ENCODE measurements around the gene RSPH10B2. TPM values are rescaled to one million over a fixed set of nuclear protein-coding genes. Genes with fewer than 3 reads are reported as not detected.
"Not testable (repeated sequence)": the region's sequence is repeated elsewhere in the genome, so short reads cannot be mapped to it uniquely, and the experiment has no call there.

RSPH10B2 gene
- total RNA-seq, 1 experiment from 2014 or later: 0.33 TPM

GRCh38 chr7:6807393-6807918 lies 53.6 kb downstream of the RSPH10B2 start:
- H3K27me3 ChIP-seq (ENCODE audit: insufficient read depth, low read length); H3K18ac ChIP-seq (ENCODE audit: insufficient read length, low read depth, low read length); H3K27me3 Mint-ChIP-seq (ENCODE audit: low read depth); H4K20me1 ChIP-seq (ENCODE audit: control insufficient read depth, insufficient read depth, insufficient read length); H2BK12ac ChIP-seq (ENCODE audit: insufficient read length, low read depth, low read length); H3K79me2 ChIP-seq (ENCODE audit: insufficient read depth, low read length); H3K27ac ChIP-seq (ENCODE audit: insufficient read length, low read depth, low read length); H3K27ac Mint-ChIP-seq; H3K79me1 ChIP-seq (ENCODE audit: insufficient read depth, low read depth, low read length, poor library complexity, severe bottlenecking); H3K9ac ChIP-seq (ENCODE audit: extremely low read depth, insufficient read length, low read length); H3K4ac ChIP-seq (ENCODE audit: low read depth, low read length); H3T11ph ChIP-seq (ENCODE audit: low read length); H3K36me3 Mint-ChIP-seq (ENCODE audit: insufficient read depth in 1 of 3, low read depth in 3 of 3); H4K91ac ChIP-seq (ENCODE audit: insufficient read length, low read depth, low read length); H3K14ac ChIP-seq (ENCODE audit: insufficient read depth, low read length); H4K8ac ChIP-seq (replicated peaks; ENCODE audit: insufficient read length, low read depth, low read length); H3K23ac ChIP-seq (ENCODE audit: insufficient read length, low read depth, low read length); H3K4me2 ChIP-seq (ENCODE audit: insufficient read depth, insufficient read length, low read length); H3K4me1 Mint-ChIP-seq; H2AFZ ChIP-seq (ENCODE audit: low read length); H2BK20ac ChIP-seq (ENCODE audit: low read depth, low read length, poor library complexity, severe bottlenecking); H3K9me3 Mint-ChIP-seq; H2BK120ac ChIP-seq (ENCODE audit: low read depth, low read length, poor library complexity, severe bottlenecking); H3K4me1 ChIP-seq (ENCODE audit: insufficient read depth, low read length); H2BK5ac ChIP-seq (ENCODE audit: insufficient read length, low read length); H3K56ac ChIP-seq (ENCODE audit: insufficient read length, low read depth, low read length); H3K4me3 Mint-ChIP-seq; H2AK5ac ChIP-seq (ENCODE audit: insufficient read length, low read length); H4K5ac ChIP-seq (ENCODE audit: insufficient read length, low read depth, low read length); H3K9me3 ChIP-seq (ENCODE audit: control insufficient read depth, low read depth, low read length); H2BK15ac ChIP-seq (ENCODE audit: low read depth, low read length); H3K23me2 ChIP-seq (ENCODE audit: insufficient read length, low read depth, low read length, poor library complexity, severe bottlenecking); DNase-seq: not testable (repeated sequence)
- WGBS (ENCODE audit: extremely low coverage, insufficient read length, low lambda C conversion rate): no CpG with 5 or more reads among the region's 4 CpGs

DNA sequence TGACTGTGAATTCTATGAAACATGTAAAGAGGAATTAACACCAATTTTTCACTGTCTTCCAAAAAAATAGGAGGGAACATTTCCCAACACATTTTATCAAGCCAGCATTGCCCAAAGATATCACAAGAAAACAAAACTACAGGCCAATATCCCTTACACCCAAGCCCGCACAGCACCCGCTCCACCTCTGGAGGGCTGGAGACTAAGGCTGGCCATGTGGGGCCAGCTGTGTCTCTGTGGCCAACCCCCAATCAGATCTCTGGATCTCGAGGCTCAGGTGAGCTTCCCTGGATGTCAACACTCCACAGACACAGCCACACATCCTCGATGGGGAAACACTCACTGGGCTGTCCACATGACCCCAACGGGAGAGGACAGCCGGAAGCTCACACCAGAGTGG lies 54.1 kb downstream of the RSPH10B2 start:
- not testable (repeated sequence) for H3K79me1 ChIP-seq (ENCODE audit: insufficient read depth, low read depth, low read length, poor library complexity, severe bottlenecking)

More for the DNA sequence above, 54.1 kb downstream of the RSPH10B2 start:
- H3K4me2 ChIP-seq (ENCODE audit: insufficient read depth, insufficient read length, low read length); H3K27ac Mint-ChIP-seq; H3K9me3 ChIP-seq (ENCODE audit: control insufficient read depth, low read depth, low read length); H4K20me1 ChIP-seq (ENCODE audit: control insufficient read depth, insufficient read depth, insufficient read length); H3K18ac ChIP-seq (ENCODE audit: insufficient read length, low read depth, low read length); H3K36me3 Mint-ChIP-seq (ENCODE audit: insufficient read depth in 1 of 3, low read depth in 3 of 3); H3K56ac ChIP-seq (ENCODE audit: insufficient read length, low read depth, low read length); H2BK5ac ChIP-seq (ENCODE audit: insufficient read length, low read length); H3K23me2 ChIP-seq (ENCODE audit: insufficient read length, low read depth, low read length, poor library complexity, severe bottlenecking); H3K27me3 Mint-ChIP-seq (ENCODE audit: low read depth); H3K4me3 Mint-ChIP-seq; H3K14ac ChIP-seq (ENCODE audit: insufficient read depth, low read length); H2BK120ac ChIP-seq (ENCODE audit: low read depth, low read length, poor library complexity, severe bottlenecking); H3K4me1 ChIP-seq (ENCODE audit: insufficient read depth, low read length); H2AFZ ChIP-seq (ENCODE audit: low read length); H3K9me3 Mint-ChIP-seq; DNase-seq; H2BK20ac ChIP-seq (ENCODE audit: low read depth, low read length, poor library complexity, severe bottlenecking); H4K8ac ChIP-seq (replicated peaks; ENCODE audit: insufficient read length, low read depth, low read length); H2BK12ac ChIP-seq (ENCODE audit: insufficient read length, low read depth, low read length); H3K4me1 Mint-ChIP-seq; H3K27ac ChIP-seq (ENCODE audit: insufficient read length, low read depth, low read length); H4K5ac ChIP-seq (ENCODE audit: insufficient read length, low read depth, low read length); H3K4ac ChIP-seq (ENCODE audit: low read depth, low read length); H3K9ac ChIP-seq (ENCODE audit: extremely low read depth, insufficient read length, low read length); H4K91ac ChIP-seq (ENCODE audit: insufficient read length, low read depth, low read length); H3K79me2 ChIP-seq (ENCODE audit: insufficient read depth, low read length); H2BK15ac ChIP-seq (ENCODE audit: low read depth, low read length); H3K23ac ChIP-seq (ENCODE audit: insufficient read length, low read depth, low read length); H2AK5ac ChIP-seq (ENCODE audit: insufficient read length, low read length); H3K27me3 ChIP-seq (ENCODE audit: insufficient read depth, low read length); H3T11ph ChIP-seq (ENCODE audit: low read length): not testable (repeated sequence)
- no CpG with 5 or more reads among the region's 6 CpGs for WGBS (ENCODE audit: extremely low coverage, insufficient read length, low lambda C conversion rate)

Measured in H9 (cell line).